HCT116 (cell line): ENCODE measurements around the gene NUP210.

ENCODE experiments used
- CEBPB ChIP-seq: IDR thresholded peaks from 2 replicates; pipeline ENCODE4 v1.6.1; 2012; ENCODE audit warnings: low read depth
- CTCF ChIP-seq, 3 experiments: fragments of 200-600 bp in 1 of 3; sonication (generic) in 1 of 3; IDR thresholded peaks in 2 of 3; conservative IDR thresholded peaks in 1 of 3; 2 replicates each; pipeline ENCODE4 v1.5.1; 2012 to 2017; ENCODE audit warnings: low read depth in 2 of 3, low read length in 2 of 3, antibody characterized with exemption in 1 of 3, borderline replicate concordance in 1 of 3, control low read depth in 1 of 3, mild to moderate bottlenecking in 1 of 3, mixed read lengths in 1 of 3, mixed run types in 1 of 3, moderate library complexity in 1 of 3; ENCODE audit not compliant: insufficient read depth in 1 of 3
- EZH2phosphoT487 ChIP-seq: fragments of 200-600 bp; IDR thresholded peaks from 2 replicates; pipeline ENCODE4 v1.6.1; 2018; ENCODE audit warnings: antibody characterized with exemption, borderline replicate concordance
- FOSL1 ChIP-seq: IDR thresholded peaks from 2 replicates; pipeline ENCODE4 v1.6.1; 2012; ENCODE audit warnings: low read depth
- MAX ChIP-seq: IDR thresholded peaks from 2 replicates; pipeline ENCODE4 v1.6.1; 2012
- POLR2A ChIP-seq: IDR thresholded peaks from 2 replicates; pipeline ENCODE4 v1.7.0; 2011; ENCODE audit warnings: borderline replicate concordance; ENCODE audit not compliant: insufficient read depth, insufficient read length; ENCODE audit errors: extremely low read depth
- POLR2AphosphoS5 ChIP-seq: IDR thresholded peaks from 2 replicates; pipeline ENCODE4 v1.6.1; 2011; ENCODE audit warnings: mild to moderate bottlenecking, low read depth, low read length, moderate library complexity
- RAD21 ChIP-seq: IDR thresholded peaks from 2 replicates; pipeline ENCODE4 v1.6.1; 2012; ENCODE audit warnings: low read depth, mild to moderate bottlenecking
- SIN3A ChIP-seq: IDR thresholded peaks from 2 replicates; pipeline ENCODE4 v1.6.1; 2012; ENCODE audit warnings: low read depth
- SP1 ChIP-seq: IDR thresholded peaks from 2 replicates; pipeline ENCODE4 v1.6.1; 2012; ENCODE audit warnings: low read depth
- TCF7L2 ChIP-seq: IDR thresholded peaks from 2 replicates; pipeline ENCODE4 v1.7.0; 2011; ENCODE audit warnings: borderline replicate concordance, inconsistent platforms; ENCODE audit not compliant: insufficient read depth, insufficient read length; ENCODE audit errors: extremely low read depth

DNA sequence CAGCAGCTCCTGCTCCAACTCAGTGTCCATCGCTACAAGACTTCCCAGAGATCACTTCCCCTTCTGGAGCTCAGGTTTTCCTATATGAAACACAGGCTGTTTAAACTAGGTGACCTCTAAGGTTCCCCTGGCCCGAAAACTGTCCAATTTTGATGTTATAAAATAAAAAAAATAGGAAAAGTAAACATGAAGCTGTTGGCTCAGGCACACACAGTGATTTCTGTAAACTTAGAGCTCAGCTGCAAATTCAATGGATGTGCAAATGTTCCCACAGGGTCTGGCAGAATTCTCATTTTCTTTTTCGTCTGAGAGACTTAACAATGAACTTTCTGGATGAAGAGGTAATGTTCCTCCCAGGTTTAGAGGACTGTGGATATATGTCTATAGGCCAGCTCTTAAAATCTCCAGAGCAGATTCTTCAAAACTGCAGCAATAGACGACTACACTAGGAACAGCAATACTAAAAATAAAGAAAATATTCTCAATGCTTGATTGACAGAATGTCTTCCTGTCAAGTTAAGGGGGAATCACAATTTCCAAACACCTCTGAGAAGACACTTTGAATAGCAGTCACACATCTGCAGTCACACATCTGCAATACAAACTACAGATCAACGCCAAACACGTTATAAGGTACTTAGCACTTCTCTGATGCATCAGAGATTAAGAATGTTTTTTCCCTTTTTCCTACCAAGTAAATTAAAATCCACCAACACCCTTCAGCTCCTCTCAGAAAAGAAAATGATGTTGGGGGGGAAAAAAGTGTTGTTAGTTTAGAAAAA, 2.8 kb downstream of the NUP210 start:
- TF ChIP-seq POLR2AphosphoS5 (no peak), CTCF (IDR thresholded peaks at IDR 0.05 in 2 of 3, conservative IDR thresholded peaks at IDR 0.05 in 1 of 3; ENCODE audit: borderline replicate concordance in 1 of 3, insufficient read depth in 1 of 3, low read depth in 2 of 3, low read length in 2 of 3) (no peak), POLR2A (no peak), CEBPB (no peak), TCF7L2 (no peak), SIN3A (no peak), RAD21 (no peak), MAX (no peak), FOSL1 (no peak), SP1 (no peak), EZH2phosphoT487 (no peak)
